Neural cell (in vitro differentiated cells): ENCODE data around the gene SLC1A2. TPM values are rescaled to one million over a fixed set of nuclear protein-coding genes. Genes with fewer than 3 reads are reported as not detected.

Source experiments
- H2AFZ ChIP-seq: fragments of 200-600, 300-800 bp; sonication (generic), shearing (Covaris generic); 2 replicates; pipeline ENCODE4 v1.6.0; 2014; ENCODE audit warnings: low read depth, mild to moderate bottlenecking, antibody characterized with exemption, low read length, moderate library complexity
- H3F3A ChIP-seq: fragments of 200-600 bp; shearing (Covaris generic); 2 replicates; pipeline ENCODE4 v1.6.1; 2016; ENCODE audit warnings: mild to moderate bottlenecking, moderate library complexity, mixed read lengths, antibody characterized with exemption, low read length; ENCODE audit not compliant: insufficient read depth, poor library complexity, severe bottlenecking
- H3K27ac ChIP-seq: fragments of 200-600, 300-800 bp; sonication (generic), shearing (Covaris generic); 2 replicates; pipeline ENCODE4 v1.5.1; 2014; ENCODE audit warnings: mild to moderate bottlenecking, low read length, moderate library complexity
- H3K27me3 ChIP-seq: fragments of 300-800, 200-600 bp; sonication (generic), shearing (Covaris generic); 2 replicates; pipeline ENCODE4 v1.6.0; 2014; ENCODE audit warnings: mild to moderate bottlenecking, low read depth, low read length, moderate library complexity; ENCODE audit not compliant: insufficient read depth
- H3K36me3 ChIP-seq: fragments of 300-800, 200-600 bp; sonication (generic), shearing (Covaris generic); 2 replicates; pipeline ENCODE4 v1.5.1; 2014; ENCODE audit warnings: mild to moderate bottlenecking, antibody characterized with exemption, low read length, moderate library complexity; ENCODE audit not compliant: insufficient read depth
- H3K4me2 ChIP-seq: fragments of 300-800, 200-600 bp; sonication (generic), shearing (Covaris generic); 2 replicates; pipeline ENCODE4 v1.6.0; 2014; ENCODE audit warnings: mild to moderate bottlenecking, low read length
- H3K4me3 ChIP-seq: fragments of 300-800, 200-600 bp; sonication (generic), shearing (Covaris generic); 2 replicates; pipeline ENCODE4 v1.5.1; 2014; ENCODE audit warnings: mild to moderate bottlenecking, low read length, moderate library complexity
- H3K79me2 ChIP-seq: fragments of 200-600 bp; shearing (Covaris generic); replicated peaks from 2 replicates; pipeline ENCODE4 v1.6.0; 2014; ENCODE audit warnings: mild to moderate bottlenecking, low read length, moderate library complexity; ENCODE audit not compliant: insufficient read depth
- H3K9ac ChIP-seq: fragments of 300-800, 200-600 bp; sonication (generic), shearing (Covaris generic); 2 replicates; pipeline ENCODE4 v1.6.1; 2016; ENCODE audit warnings: mild to moderate bottlenecking, low read length, mixed read lengths
- H3K9me2 ChIP-seq: fragments of 200-600 bp; shearing (Covaris generic); 2 replicates; pipeline ENCODE4 v1.6.1; 2016; ENCODE audit warnings: mild to moderate bottlenecking, low read length, mixed read lengths; ENCODE audit not compliant: insufficient read depth
- H3K9me3 ChIP-seq: fragments of 200-600, 300-800 bp; sonication (generic), shearing (Covaris generic); 2 replicates; pipeline ENCODE4 v1.6.1; 2016; ENCODE audit warnings: mild to moderate bottlenecking, mixed run types, low read length, moderate library complexity, mixed read lengths
- H4K20me1 ChIP-seq: fragments of 200-600 bp; shearing (Covaris generic); 2 replicates; pipeline ENCODE4 v1.6.1; 2016; ENCODE audit warnings: mild to moderate bottlenecking, mixed run types; ENCODE audit not compliant: insufficient read depth
- EP300 ChIP-seq: fragments of 450-650 bp; conservative IDR thresholded peaks from 2 replicates; pipeline ENCODE4 v1.6.1; 2014; ENCODE audit warnings: antibody characterized with exemption, mild to moderate bottlenecking, moderate library complexity; ENCODE audit not compliant: poor library complexity, severe bottlenecking
- EZH2 ChIP-seq: fragments of 200-600, 300-800 bp; shearing (Covaris generic), sonication (generic); IDR thresholded peaks from 2 replicates; pipeline ENCODE4 v1.6.1; 2014; ENCODE audit warnings: antibody characterized with exemption, low read length, borderline replicate concordance, mild to moderate bottlenecking; ENCODE audit not compliant: insufficient read depth, poor library complexity, severe bottlenecking
- MXI1 ChIP-seq: fragments of 450-650 bp; conservative IDR thresholded peaks from 2 replicates; pipeline ENCODE4 v1.6.1; 2014; ENCODE audit warnings: antibody characterized with exemption, mild to moderate bottlenecking; ENCODE audit not compliant: poor library complexity, severe bottlenecking
- POLR2AphosphoS5 ChIP-seq: IDR thresholded peaks from 2 replicates; pipeline ENCODE4 v1.6.1; 2012
- RAD21 ChIP-seq: fragments of 450-650 bp; conservative IDR thresholded peaks from 2 replicates; pipeline ENCODE4 v1.6.1; 2014; ENCODE audit warnings: antibody characterized with exemption, mild to moderate bottlenecking, moderate library complexity
- SMC3 ChIP-seq: fragments of 450-650 bp; conservative IDR thresholded peaks from 2 replicates; pipeline ENCODE4 v1.6.1; 2014; ENCODE audit warnings: antibody characterized with exemption, mild to moderate bottlenecking, moderate library complexity; ENCODE audit not compliant: poor library complexity
- TAF1 ChIP-seq: IDR thresholded peaks from 2 replicates; pipeline ENCODE4 v1.6.1; 2012; ENCODE audit warnings: low read depth
- polyA plus RNA-seq: library from polyadenylated mRNA; depleted of rRNA; stranded (reverse); fragments of >200 nt; gene quantifications from 2 replicates; pipeline ENCODE4 v1.2.3, GENCODE V29; 2014
- TF ChIP-seq, protein P1 (sequence below): fragments of 450-650 bp; IDR thresholded peaks from 2 replicates; pipeline ENCODE4 v1.5.1; 2014; ENCODE audit warnings: antibody characterized with exemption, mild to moderate bottlenecking, moderate library complexity; ENCODE audit not compliant: poor library complexity, severe bottlenecking

Gene SLC1A2
- polyA plus RNA-seq, 1 donor from 2014 or later: 134 TPM

GRCh38 chr11:35218956-35219355, 200.4 kb downstream of the SLC1A2 start:
- no peak overlapping the region for H3K9ac ChIP-seq
- no peaks in the 10 kb centered on the region for H3K36me3 ChIP-seq
- no peaks in the 10 kb centered on the region for H3F3A ChIP-seq
- H3K9me3 ChIP-seq: no peaks in the 10 kb centered on the region
- no peak overlapping the region for H2AFZ ChIP-seq
- no peaks in the 10 kb centered on the region for H3K79me2 ChIP-seq
- H3K9me2 ChIP-seq: no peaks in the 10 kb centered on the region
- H3K27me3 ChIP-seq: no peaks in the 10 kb centered on the region
- no peaks in the 10 kb centered on the region for H4K20me1 ChIP-seq
- no peak overlapping the region for H3K4me2 ChIP-seq
- no peak for TF ChIP-seq SMC3
- no peak for TF ChIP-seq RAD21
- TF ChIP-seq POLR2AphosphoS5: no peak
- no peak overlapping the region for H3K4me3 ChIP-seq
- no peak overlapping the region for H3K27ac ChIP-seq

DNA sequence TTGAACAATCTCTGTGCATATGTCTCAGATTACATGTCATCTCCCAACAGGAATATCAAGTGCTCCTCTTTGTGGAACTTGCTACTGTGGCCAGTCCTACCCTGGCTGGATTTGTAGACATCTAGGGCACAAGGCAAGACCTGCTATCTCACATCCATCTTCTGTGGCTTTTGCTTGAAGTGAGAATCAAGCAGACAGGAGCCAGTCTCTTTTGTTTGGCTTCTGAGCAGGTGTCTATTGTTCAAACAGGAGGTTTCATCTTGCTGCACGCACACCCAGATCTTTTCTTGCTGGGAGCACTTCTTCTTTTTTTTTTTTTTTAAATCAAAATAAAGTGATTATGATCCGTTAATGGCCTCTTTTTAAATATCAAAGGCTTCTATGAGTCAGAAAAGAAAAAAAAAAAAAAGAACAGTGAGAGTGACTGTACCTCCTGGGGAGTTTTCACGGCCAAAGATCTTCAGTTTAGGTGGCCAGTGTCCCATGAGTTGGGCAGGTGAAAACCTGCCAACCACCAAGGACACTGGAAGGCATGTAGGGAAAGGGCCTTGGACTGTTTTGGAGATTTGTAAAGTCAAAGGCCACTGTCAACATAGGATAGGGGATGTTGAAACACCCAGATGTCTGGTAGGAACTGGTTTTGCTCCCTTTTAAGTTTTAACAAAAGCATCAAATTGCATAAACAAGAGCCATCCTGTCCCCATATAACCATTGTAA, 202.2 kb downstream of the SLC1A2 start:
- H3K9ac ChIP-seq: no peak overlapping the region
- H3K27ac ChIP-seq: no peak overlapping the region
- no peaks in the 10 kb centered on the region for H3K27me3 ChIP-seq
- no peaks in the 10 kb centered on the region for H4K20me1 ChIP-seq
- H3K79me2 ChIP-seq: no peaks in the 10 kb centered on the region
- H3K9me3 ChIP-seq: no peaks in the 10 kb centered on the region
- no peak overlapping the region for H3K4me2 ChIP-seq
- no peaks in the 10 kb centered on the region for H3K36me3 ChIP-seq
- no peaks in the 10 kb centered on the region for H3K9me2 ChIP-seq
- no peak for TF ChIP-seq EP300
- TF ChIP-seq MXI1: no peak
- no peak for TF ChIP-seq EZH2
- TF ChIP-seq, protein P1, sequence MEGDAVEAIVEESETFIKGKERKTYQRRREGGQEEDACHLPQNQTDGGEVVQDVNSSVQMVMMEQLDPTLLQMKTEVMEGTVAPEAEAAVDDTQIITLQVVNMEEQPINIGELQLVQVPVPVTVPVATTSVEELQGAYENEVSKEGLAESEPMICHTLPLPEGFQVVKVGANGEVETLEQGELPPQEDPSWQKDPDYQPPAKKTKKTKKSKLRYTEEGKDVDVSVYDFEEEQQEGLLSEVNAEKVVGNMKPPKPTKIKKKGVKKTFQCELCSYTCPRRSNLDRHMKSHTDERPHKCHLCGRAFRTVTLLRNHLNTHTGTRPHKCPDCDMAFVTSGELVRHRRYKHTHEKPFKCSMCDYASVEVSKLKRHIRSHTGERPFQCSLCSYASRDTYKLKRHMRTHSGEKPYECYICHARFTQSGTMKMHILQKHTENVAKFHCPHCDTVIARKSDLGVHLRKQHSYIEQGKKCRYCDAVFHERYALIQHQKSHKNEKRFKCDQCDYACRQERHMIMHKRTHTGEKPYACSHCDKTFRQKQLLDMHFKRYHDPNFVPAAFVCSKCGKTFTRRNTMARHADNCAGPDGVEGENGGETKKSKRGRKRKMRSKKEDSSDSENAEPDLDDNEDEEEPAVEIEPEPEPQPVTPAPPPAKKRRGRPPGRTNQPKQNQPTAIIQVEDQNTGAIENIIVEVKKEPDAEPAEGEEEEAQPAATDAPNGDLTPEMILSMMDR: no peak
- TF ChIP-seq POLR2AphosphoS5: no peak
- TF ChIP-seq SMC3: no peak
- no peak for TF ChIP-seq TAF1
- no peaks in the 10 kb centered on the region for H3F3A ChIP-seq
- H2AFZ ChIP-seq: no peak overlapping the region
- no peak overlapping the region for H3K4me3 ChIP-seq

DNA sequence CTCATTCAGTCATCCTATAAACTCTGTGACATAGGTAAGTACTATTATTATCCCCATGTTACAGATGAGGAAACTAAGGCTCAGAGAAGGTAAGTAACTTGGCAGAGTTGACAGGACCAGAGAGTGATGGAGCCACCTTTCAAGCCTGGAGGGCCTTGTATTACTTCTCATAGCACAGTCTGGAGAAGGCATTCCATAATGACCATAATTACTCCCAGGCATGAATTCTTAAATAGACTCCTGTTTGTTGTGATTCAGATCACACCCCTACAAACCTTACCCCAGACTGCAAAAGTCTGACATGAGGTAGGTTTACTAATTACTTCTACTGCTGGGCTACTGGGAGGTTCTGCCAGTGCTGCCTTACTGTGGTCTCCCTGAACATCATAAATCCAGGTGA, 203.4 kb downstream of the SLC1A2 start:
- Histone ChIP-seq H2AFZ (no peak overlapping the region), H3K79me2 (no peaks in the 10 kb centered on the region), H3K4me3 (no peak overlapping the region), H4K20me1 (no peaks in the 10 kb centered on the region), H3K9ac (no peak overlapping the region), H3K27me3 (no peaks in the 10 kb centered on the region), H3K9me2 (no peaks in the 10 kb centered on the region), H3K27ac (no peak overlapping the region), H3K9me3 (no peaks in the 10 kb centered on the region), H3F3A (no peaks in the 10 kb centered on the region), H3K36me3 (no peaks in the 10 kb centered on the region), H3K4me2 (no peak overlapping the region)
- TF ChIP-seq MXI1: no peak
- TF ChIP-seq TAF1: no peak
